ENCODE measurements around the gene KCNE1.

KCNE1 gene

GRCh38 chr21:34534522-34534921, 22.5 kb upstream of the KCNE1 start:
- DNase-seq: no peak

- no peak for DNase-seq
These were observed 21.9 kb upstream of the KCNE1 start for GRCh38 chr21:34533938-34534337.

GRCh38 chr21:34531399-34531798, 19.4 kb upstream of the KCNE1 start:
- no peak for DNase-seq

GRCh38 chr21:34530261-34530660, 18.3 kb upstream of the KCNE1 start:
- DNase-seq: no peak

GRCh38 chr21:34528131-34528561, 16.1 kb upstream of the KCNE1 start:
- DNase-seq: no peak

- DNase-seq: peak; percentile 90
These were observed 14.7 kb upstream of the KCNE1 start for GRCh38 chr21:34526618-34527290.

GRCh38 chr21:34526241-34526617, 14.2 kb upstream of the KCNE1 start:
- no peak for DNase-seq

GRCh38 chr21:34524646-34525601, 12.9 kb upstream of the KCNE1 start:
- no peak for DNase-seq

- DNase-seq: no peak
These were observed 11.1 kb upstream of the KCNE1 start for GRCh38 chr21:34523019-34523555.

GRCh38 chr21:34522284-34522683, 10.3 kb upstream of the KCNE1 start:
- no peak for DNase-seq

GRCh38 chr21:34521561-34521960, 9.6 kb upstream of the KCNE1 start:
- no peak for DNase-seq

- DNase-seq: no peak
These were observed 8.9 kb upstream of the KCNE1 start for GRCh38 chr21:34520764-34521508.

GRCh38 chr21:34520281-34520680, 8.3 kb upstream of the KCNE1 start:
- no peak for DNase-seq

GRCh38 chr21:34519694-34520093, 7.7 kb upstream of the KCNE1 start:
- no peak for DNase-seq

GRCh38 chr21:34519016-34519415, 7.0 kb upstream of the KCNE1 start:
- no peak for DNase-seq

GRCh38 chr21:34518301-34518700, 6.3 kb upstream of the KCNE1 start:
- no peak for DNase-seq

GRCh38 chr21:34517491-34518245, 5.7 kb upstream of the KCNE1 start:
- no peak for DNase-seq

- DNase-seq: no peak
These were observed 5.0 kb upstream of the KCNE1 start for GRCh38 chr21:34517039-34517438.

- no peak for DNase-seq
These were observed 2.6 kb upstream of the KCNE1 start for GRCh38 chr21:34514576-34515115.

GRCh38 chr21:34513129-34513675, 1.2 kb upstream of the KCNE1 start:
- no peak for DNase-seq

GRCh38 chr21:34511181-34511580, 829 bp downstream of the KCNE1 start:
- DNase-seq: no peak

Measured in T1000 (cell line).